Smooth muscle cell (in vitro differentiated cells): ENCODE measurements around the gene POGZ. TPM values are rescaled to one million over a fixed set of nuclear protein-coding genes. Genes with fewer than 3 reads are reported as not detected.

Experiments used
- DNase-seq: peaks from one replicate; lab custom pipeline; 2025; ENCODE audit not compliant: unreplicated experiment; lab: John Stamatoyannopoulos, UW
- H2AFZ ChIP-seq: fragments of 200-600 bp; sonication (generic); 2 replicates; pipeline ENCODE4 v1.6.0; 2016; ENCODE audit warnings: antibody characterized with exemption, low read depth, mild to moderate bottlenecking
- H3F3A ChIP-seq: fragments of 200-600 bp; sonication (generic); 2 replicates; pipeline ENCODE4 v1.6.0; 2017; ENCODE audit warnings: antibody characterized with exemption, low read depth
- H3K27ac ChIP-seq: fragments of 200-600 bp; sonication (generic); 2 replicates; pipeline ENCODE4 v1.5.1; 2016; ENCODE audit warnings: low read depth, mild to moderate bottlenecking
- H3K27me3 ChIP-seq: fragments of 200-600 bp; sonication (generic); 2 replicates; pipeline ENCODE4 v1.6.1; 2016; ENCODE audit warnings: low read depth, mild to moderate bottlenecking
- H3K36me3 ChIP-seq: fragments of 200-600 bp; sonication (generic); 2 replicates; pipeline ENCODE4 v1.5.1; 2016; ENCODE audit warnings: low read depth
- H3K4me1 ChIP-seq: fragments of 200-600 bp; sonication (generic); 2 replicates; pipeline ENCODE4 v1.5.1; 2016; ENCODE audit warnings: low read depth
- H3K4me2 ChIP-seq: fragments of 200-600 bp; sonication (generic); 2 replicates; pipeline ENCODE4 v1.6.0; 2016; ENCODE audit warnings: mild to moderate bottlenecking
- H3K4me3 ChIP-seq: fragments of 200-600 bp; sonication (generic); 2 replicates; pipeline ENCODE4 v1.5.1; 2016; ENCODE audit warnings: mild to moderate bottlenecking
- H3K79me2 ChIP-seq: fragments of 200-600 bp; sonication (generic); 2 replicates; pipeline ENCODE4 v1.6.0; 2016; ENCODE audit warnings: low read depth, mild to moderate bottlenecking
- H3K9ac ChIP-seq: fragments of 200-600 bp; sonication (generic); 2 replicates; pipeline ENCODE4 v1.6.0; 2016; ENCODE audit warnings: low read depth
- H3K9me3 ChIP-seq: fragments of 200-600 bp; sonication (generic); replicated peaks from 2 replicates; pipeline ENCODE4 v1.5.1; 2016; ENCODE audit warnings: low read depth
- H4K20me1 ChIP-seq: fragments of 200-600 bp; sonication (generic); 2 replicates; pipeline ENCODE4 v1.6.0; 2016; ENCODE audit warnings: low read depth
- WGBS: methylation state at CpG from one replicate; pipeline ENCODE4 v1.1.7; 2016; ENCODE audit warnings: low lambda C conversion rate; 5-methylcytosine and 5-hydroxymethylcytosine counted together
- polyA plus RNA-seq: library from polyadenylated mRNA; unstranded; fragments of >200 nt; fragmentation: Nextera tagmentation; extraction: Ambion mirVana; gene quantifications from 2 replicates; pipeline ENCODE4 v1.2.1, GENCODE V29; 2016
- total RNA-seq: library from RNA; depleted of rRNA; stranded (reverse); fragments of >200 nt; gene quantifications from 2 replicates; pipeline ENCODE4 v1.2.3, GENCODE V29; 2014
- TF ChIP-seq, protein P1 (sequence below): fragments of 200-600 bp; sonication (generic); IDR thresholded peaks from 2 replicates; pipeline ENCODE4 v1.5.1; 2017; ENCODE audit warnings: borderline replicate concordance, mild to moderate bottlenecking, antibody characterized with exemption; ENCODE audit not compliant: insufficient read depth, poor library complexity, severe bottlenecking

POGZ gene
- total and polyA plus RNA-seq, 2 experiments from 2014 or later, result 20.5 to 40.9 TPM

DNA sequence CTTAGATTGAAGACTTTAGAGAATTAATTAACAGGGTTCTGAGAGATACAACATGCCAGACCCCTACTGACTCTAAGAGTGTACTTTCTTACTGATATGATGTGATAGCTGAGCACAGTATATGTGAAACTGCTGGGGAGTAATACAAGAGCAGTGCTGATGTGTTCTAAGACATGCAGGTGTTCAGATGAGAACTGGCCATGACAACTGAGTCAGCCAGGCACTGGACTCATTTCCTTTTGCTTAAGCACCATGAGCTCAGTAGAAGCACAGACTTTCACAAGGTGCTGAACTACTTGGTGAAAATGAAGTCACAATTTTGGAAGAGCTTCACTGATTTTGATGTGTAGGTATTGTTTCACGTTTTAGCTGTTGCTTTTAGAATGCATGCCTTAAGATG is 15.9 kb upstream of the POGZ start:
- H3K4me3 ChIP-seq, result no peak overlapping the region
- no peaks in the 10 kb centered on the region for H3K27me3 ChIP-seq
- no peak overlapping the region for H3K27ac ChIP-seq
- no peaks in the 10 kb centered on the region for H3K9me3 ChIP-seq
- H3K9ac ChIP-seq, result no peak overlapping the region
- 97% methylated on average over 1 of the region's 1 CpG for WGBS
- no peaks in the 10 kb centered on the region for H4K20me1 ChIP-seq
- no peak for DNase-seq
- H3K4me2 ChIP-seq, result no peak overlapping the region
- H3F3A ChIP-seq, result peaks cover 18% of the 10 kb centered on the region
- H2AFZ ChIP-seq, result no peak overlapping the region
- TF ChIP-seq, protein P1, sequence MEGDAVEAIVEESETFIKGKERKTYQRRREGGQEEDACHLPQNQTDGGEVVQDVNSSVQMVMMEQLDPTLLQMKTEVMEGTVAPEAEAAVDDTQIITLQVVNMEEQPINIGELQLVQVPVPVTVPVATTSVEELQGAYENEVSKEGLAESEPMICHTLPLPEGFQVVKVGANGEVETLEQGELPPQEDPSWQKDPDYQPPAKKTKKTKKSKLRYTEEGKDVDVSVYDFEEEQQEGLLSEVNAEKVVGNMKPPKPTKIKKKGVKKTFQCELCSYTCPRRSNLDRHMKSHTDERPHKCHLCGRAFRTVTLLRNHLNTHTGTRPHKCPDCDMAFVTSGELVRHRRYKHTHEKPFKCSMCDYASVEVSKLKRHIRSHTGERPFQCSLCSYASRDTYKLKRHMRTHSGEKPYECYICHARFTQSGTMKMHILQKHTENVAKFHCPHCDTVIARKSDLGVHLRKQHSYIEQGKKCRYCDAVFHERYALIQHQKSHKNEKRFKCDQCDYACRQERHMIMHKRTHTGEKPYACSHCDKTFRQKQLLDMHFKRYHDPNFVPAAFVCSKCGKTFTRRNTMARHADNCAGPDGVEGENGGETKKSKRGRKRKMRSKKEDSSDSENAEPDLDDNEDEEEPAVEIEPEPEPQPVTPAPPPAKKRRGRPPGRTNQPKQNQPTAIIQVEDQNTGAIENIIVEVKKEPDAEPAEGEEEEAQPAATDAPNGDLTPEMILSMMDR, result no peak
- H3K36me3 ChIP-seq, result no peaks in the 10 kb centered on the region
- H3K79me2 ChIP-seq, result no peaks in the 10 kb centered on the region
- peaks cover 11% of the 10 kb centered on the region for H3K4me1 ChIP-seq

DNA sequence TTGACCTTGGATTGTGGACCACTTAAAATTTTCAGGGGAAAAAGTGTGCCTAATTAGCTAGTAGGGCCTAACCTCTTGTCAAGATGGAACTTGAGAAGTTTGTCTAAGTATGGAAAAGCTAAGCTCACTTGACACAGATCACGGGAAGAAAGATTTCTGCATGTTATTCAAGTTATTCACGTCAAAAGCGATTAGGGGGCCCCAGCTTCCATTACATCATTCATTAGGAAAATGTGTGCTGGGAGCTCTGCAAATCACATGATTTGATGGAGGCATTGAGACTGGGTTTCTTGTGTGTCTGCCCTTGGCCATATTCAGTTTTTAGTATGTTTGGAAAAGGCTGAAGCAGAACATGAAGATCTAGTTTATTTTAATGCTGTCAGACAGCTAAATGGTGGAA is 15.5 kb upstream of the POGZ start:
- 70% methylated on average over 3 of the region's 3 CpGs for WGBS
- Histone ChIP-seq H3K4me1 (peaks cover 11% of the 10 kb centered on the region), H3K36me3 (no peaks in the 10 kb centered on the region), H3K4me3 (no peak overlapping the region), H3K9me3 (no peaks in the 10 kb centered on the region), H3K4me2 (no peak overlapping the region), H3K9ac (no peak overlapping the region), H3F3A (peaks cover 18% of the 10 kb centered on the region), H3K79me2 (no peaks in the 10 kb centered on the region), H2AFZ (no peak overlapping the region), H4K20me1 (no peaks in the 10 kb centered on the region), H3K27me3 (no peaks in the 10 kb centered on the region), H3K27ac (no peak overlapping the region)
- DNase-seq, result no peak
- TF ChIP-seq, protein P1, result no peak

DNA sequence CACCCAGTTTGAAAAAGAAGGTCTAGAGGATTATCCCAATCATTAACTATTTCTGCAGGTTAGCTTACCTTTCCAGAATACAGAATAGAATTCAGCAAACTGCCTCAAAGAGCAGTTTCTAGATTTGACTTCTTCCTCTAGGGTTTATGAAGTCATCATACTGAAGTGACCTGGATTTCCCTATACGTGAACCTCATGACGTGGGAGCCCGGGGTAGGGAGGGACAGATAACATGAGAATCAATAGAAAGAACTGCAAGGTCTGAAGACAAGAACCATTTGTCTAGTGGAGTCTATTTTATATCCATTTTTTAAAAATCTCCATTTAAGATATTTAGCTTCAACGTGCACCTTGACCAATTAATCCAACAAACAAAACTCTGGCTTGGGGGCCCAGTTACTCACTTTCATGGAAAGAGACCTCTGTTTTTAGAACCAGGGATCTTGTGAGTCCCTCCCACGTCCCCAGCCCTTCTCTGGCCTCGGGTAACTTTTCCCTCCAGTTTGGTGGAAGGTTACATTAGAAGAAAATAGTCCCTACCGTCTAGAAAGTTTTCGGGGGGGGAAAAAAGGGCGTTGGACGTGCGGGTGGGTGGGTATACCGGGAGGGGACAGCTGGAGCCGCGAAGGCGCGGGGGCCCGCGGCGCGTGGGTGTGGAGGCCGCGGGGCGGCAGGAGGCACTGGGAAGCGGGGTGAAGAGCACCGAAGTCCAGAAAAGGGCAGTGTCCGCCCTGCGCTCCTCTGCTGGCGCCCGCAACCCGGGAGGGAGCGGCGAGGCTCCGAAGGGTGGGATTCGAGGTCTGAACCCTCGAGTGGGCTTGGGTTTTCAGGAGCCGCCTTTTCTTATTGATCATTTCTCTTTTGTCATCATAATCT is 13.8 kb upstream of the POGZ start:
- Histone ChIP-seq H3K9ac (peak overlapping the region; percentile 73), H4K20me1 (no peaks in the 10 kb centered on the region), H3K79me2 (no peaks in the 10 kb centered on the region), H2AFZ (peak overlapping the region; percentile 96), H3K36me3 (no peaks in the 10 kb centered on the region), H3K4me1 (peaks cover 11% of the 10 kb centered on the region), H3K27ac (peak overlapping the region; percentile 63), H3F3A (peaks cover 9% of the 10 kb centered on the region), H3K4me3 (peak overlapping the region; percentile 72), H3K27me3 (no peaks in the 10 kb centered on the region), H3K4me2 (peak overlapping the region; percentile 96), H3K9me3 (no peaks in the 10 kb centered on the region)
- WGBS, result 11% methylated on average over 35 of the region's 36 CpGs
- DNase-seq, result no peak
- TF ChIP-seq, protein P1, result no peak
